HG03039 (cell line): ENCODE data around the gene TERB1.
A peak's percentile ranks its signal among the peaks of the same experiment; 100 is the strongest.
"Not testable (repeated sequence)": the region's sequence is repeated elsewhere in the genome, so short reads cannot be mapped to it uniquely, and the experiment has no call there.

Source experiments
- ATAC-seq: cut with Tn5 transposase; IDR thresholded peaks from one replicate; pipeline ENCODE4 v1.9.1; 2021; ENCODE audit warnings: mild to moderate bottlenecking, moderate library complexity; ENCODE audit not compliant: unreplicated experiment

Gene TERB1

DNA sequence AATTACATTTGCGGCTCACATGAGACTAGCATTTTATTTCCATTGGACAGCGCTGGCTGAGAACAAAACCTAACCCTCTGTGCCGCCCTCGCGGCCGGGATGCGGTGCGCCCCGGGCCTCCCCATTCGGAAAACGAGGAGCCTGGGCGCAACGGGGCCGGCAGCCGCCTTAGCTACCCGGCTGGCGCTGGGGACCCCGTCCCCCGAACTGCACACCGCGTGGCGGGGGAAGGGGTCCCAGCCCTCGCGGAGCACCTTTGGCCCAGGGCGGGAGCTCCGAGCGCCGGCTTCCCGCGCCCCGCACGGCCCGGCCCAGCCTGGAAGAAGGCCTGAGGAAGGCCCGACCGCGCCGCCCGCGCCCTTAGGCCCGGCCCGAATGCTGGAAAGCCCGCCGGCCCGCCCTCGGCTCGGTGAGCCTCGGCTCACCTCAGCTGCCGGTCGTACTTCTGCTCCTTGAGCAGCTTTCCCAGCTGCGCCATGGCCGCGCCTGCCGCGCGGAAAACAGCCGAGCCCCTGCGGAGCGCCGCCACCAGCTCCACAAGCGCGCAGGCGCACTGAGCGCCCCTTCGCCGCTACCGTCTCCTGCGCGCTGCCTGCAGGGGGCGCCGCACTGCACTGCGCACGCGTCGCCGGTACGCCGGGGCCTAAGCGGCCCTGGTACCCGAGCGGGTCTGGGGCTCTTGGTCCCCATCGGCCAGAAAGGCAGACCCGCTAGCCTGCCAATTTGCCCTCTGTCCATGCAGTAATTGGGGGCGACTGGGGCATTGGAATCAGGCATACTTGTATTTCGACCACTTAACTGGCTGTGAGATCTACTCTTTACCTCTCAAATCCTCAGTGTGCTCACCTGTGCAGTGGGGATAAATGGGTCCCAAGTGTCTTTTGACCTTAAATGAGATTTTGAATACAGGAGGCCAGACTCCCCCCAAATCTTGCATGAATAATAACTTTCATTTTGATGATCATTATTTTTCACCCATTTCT lies 29.3 kb upstream of the TERB1 start, which contains the start of gene NAE1:
Gene NAE1 (minus strand): TSS at position 555 of the 983 bp plus-strand sequence. CDS start 77 bp downstream, at position 478.
- ATAC-seq = peak; percentile 92

DNA sequence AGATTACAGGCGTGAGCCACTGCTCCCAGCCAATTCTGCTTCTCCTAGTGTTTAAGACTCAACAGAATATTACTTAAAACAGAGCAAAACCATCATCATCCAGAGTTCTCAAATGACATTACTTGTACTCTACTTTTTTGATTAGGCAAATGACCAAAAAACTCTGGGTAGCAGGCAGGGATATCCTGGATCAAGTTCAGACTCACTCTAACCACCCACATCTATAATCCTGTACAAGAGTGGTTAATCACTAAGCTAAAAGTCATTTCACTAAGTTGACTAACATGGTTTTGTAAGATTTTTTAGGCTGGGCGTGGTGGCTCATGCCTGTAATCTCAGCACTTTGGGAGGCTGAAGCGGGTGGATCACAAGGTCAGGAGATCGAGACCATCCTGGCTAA lies 22.6 kb upstream of the TERB1 start:
- no peak for ATAC-seq

DNA sequence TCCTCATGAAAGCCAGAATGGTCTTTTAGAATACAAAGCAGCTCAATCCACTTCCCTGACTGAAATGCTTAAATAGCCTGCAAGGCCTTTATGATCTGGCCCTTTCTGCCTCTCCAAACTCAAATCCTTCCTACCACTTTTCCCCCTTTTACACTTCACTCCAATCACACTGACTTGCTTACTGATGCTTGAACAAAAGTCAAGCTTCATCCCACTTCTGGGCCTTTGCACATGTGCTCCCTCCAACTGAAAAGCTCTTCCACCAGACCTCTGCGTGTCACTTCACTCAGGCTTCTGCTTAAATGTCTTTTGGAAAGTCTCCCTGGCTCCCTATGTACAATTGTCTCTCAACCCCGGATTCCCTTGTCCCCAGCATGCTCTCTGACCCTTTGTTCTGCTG lies 13.3 kb upstream of the TERB1 start:
- no peak for ATAC-seq

DNA sequence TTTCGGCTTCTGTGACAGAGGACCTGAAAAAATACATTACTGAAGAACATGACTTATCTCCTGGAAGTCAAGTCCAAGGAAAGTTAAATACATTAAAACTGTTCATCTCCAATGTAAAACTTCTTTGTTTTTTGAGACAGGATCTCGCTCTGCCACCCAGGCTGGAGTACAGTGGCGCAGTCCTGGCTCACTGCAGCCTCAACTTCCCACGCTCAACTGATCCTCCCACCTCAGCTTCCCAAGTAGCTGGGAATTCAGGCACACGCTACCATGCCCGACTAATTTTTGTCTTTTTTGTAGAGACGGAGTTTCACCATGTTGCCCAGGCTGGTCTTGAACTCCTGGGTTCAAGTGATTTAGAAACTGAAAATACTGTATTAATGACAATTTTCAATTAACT lies 9.7 kb upstream of the TERB1 start:
- ATAC-seq = no peak

DNA sequence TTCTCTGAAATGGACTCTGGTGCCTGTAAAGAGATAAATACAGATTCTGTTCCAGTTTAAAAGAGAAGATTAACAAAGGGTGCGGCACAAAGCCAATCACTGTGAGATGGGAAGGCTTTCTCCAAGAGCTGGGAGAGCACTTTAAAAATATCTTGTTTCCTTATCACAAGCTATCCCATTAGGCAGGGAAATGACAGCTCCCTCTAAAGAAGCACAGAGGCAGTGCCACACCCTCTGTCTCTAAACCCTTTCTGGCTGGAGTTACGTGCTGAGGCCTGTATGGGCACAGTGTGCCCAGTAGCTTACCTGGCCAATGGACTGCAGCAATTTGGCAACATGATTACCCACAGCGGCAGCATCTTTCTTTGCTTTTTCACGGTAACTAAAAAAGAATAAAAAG lies 9.0 kb upstream of the TERB1 start:
- ATAC-seq = no peak

DNA sequence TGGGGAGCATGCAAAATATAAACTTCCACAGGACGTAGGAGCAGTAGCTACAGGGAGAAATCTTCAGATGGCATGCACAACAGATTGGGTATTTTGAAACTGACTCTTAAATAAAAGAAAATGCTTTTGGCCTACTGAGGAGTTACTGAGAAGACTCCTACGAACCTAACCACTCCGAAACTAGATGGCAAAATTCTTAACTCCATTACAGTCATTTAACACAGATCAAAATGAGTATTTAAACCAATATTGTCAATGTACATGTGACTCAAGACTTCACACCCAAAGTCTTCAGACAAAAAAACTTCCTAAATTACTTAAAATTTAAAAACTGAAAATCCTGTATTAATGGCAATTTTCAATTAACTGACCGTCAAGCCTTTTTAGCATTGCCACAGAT lies 8.4 kb upstream of the TERB1 start:
- ATAC-seq = no peak

DNA sequence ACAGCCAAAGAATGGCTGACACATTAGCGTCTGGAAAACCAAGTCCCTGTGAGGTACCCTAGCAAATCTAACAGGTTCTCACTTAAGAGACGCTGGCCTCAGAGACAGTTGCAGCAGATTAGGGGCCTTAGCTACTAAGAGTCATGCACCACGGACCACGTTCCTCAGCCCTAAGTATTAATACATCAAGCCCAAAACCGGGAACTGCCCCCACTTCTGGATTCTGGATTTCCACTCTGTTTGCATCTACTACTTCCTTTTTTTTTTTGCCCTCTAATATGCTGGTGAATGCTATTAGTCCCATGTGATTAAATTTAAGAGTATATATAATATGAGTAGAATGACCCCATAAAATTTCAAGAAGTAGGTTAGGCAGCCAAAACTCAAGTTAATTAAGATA lies 775 bp upstream of the TERB1 start:
- no peak for ATAC-seq

DNA sequence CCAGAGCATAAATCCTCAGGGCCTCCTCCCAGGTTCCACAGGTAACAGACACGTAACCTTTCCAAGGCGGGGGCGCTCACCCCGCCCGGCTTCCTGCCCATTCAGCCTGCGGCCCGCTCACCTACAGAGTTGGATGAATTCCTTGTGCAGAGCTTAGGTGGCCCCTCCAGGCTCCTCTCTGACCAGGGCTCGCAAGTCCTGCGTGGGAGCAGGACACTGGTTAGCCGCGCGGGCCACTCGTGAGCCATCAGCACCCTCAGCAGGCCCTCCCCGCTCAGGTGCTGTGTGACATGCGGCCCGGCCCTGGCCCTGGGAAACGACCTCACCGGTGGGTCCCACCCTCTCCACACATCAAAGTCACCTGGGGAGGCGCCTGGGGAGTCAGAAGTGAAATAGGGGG lies 528 bp downstream of the TERB1 start:
- no peak for ATAC-seq

DNA sequence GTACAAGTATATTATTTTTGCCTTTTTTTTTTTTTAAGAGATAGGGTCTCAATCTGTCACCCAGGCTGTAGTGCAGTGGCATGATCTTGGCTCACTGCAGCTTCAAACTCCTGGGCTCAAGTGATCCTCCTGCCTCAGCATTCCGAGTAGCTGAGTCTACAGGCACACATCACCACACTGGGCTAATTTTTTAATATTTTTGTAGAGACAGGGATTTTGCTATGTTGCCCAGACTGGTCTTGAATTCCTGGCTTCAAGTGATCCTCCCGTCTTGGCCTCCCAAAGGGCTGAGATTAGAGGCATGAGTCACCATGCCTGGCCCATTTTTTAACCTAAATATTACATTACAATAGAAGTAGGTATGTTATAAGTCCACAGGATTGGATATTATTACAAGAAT lies 3.2 kb downstream of the TERB1 start:
- no peak for ATAC-seq

DNA sequence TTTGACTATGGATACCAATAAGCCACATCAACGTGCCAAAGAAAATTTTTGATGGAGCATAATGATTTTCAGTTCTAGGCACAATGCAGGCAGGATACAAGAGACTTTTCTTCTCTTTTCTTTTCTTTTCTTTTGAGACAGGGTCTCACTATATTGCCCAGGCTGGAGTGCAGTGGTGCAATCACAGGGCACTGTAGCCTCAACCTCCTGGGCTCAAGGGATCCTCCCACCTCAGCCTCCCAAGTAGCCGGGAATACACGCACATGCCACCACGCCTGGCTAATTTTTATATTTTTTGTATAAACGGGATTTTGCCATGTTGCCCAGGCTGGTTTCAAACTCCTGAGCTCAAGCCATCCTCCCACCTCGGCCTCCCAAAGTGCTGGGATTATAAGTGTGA lies 7.4 kb downstream of the TERB1 start:
- ATAC-seq = not testable (repeated sequence)

DNA sequence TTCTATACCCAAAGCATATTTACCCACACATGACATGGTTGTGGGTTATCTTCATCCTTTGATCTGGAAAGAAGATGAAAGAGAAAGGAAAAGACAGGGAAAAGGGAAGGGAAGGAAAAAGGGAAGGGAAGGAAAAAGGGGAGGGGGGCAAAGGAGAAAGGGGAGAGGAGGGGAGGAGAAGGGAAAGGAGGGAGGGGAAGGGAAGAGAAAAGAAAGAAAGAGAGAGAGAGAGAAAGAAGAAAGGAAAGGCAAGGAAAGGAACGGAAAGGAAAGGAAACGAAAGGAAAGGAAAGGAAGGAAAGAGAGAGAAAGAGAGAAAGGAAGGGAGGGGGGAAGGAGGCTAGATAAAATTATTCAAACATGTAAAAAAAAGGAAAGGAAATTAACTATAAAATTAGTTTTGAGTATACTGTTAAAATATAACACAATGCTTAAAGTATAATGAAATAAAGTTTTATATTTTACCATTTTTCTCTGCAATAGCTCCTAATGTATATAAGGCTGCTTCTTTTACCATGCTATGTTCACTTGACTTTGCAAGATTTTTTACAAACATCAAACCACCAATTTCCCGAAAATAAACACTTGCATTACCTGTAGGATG lies 11.2 kb downstream of the TERB1 start:
- no peak for ATAC-seq

DNA sequence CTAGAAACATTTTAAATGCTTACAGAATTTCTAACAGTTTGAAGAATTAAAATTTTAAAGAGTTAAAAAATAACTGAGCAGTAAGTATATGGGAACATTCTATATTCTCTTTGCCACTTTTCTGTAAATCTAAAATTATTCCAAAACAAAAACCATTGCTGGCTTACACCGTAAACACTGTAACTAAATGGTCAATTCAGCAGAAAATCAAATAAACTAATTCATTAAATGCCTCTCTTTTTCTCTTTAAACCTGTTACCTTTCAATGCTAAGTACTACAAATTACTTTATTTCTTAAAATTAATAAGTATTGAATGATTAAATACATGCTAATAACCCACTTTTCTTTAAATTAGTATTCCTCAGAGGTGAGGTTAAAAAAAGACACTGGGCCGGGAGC lies 14.0 kb downstream of the TERB1 start:
- ATAC-seq = no peak

DNA sequence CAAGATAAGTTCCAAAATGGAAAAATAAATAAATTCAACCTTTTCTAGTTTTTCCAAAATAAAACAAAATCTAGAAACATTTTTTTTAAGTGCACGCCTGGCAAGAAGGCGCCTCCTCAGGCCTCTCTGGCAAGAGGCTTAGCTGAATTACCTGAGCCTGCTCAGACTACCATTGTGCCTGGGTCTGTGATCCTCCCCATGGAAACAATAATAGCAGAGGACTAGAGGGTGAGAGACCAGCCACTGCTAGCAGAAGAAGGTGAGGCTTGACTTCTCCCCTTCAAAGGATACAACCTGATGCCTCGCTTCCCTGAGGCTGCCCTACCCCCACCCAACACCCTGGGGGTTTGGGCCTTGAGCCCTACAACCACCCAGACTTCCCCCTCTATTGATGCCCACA lies 14.8 kb downstream of the TERB1 start:
- ATAC-seq = no peak

DNA sequence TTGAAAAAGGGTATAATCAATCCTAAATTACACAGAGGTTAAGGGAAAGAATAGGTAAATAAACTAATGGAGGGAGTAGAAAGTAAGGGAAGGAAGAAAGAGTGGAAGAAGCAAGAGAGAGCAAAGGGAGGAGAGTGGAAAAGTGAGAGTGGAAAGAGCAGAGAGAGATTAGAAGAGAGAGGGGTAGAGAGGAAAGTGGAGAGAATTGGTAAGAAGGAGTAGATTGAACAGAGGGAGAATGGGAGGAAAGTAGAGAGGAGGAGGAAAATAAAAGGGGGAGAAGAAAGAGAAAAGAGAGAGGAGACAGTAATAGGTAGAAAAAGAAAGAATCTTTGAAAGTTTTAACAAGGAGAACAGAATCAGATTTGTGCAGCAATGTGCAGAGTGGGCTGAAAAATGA lies 24.9 kb downstream of the TERB1 start:
- no peak for ATAC-seq

DNA sequence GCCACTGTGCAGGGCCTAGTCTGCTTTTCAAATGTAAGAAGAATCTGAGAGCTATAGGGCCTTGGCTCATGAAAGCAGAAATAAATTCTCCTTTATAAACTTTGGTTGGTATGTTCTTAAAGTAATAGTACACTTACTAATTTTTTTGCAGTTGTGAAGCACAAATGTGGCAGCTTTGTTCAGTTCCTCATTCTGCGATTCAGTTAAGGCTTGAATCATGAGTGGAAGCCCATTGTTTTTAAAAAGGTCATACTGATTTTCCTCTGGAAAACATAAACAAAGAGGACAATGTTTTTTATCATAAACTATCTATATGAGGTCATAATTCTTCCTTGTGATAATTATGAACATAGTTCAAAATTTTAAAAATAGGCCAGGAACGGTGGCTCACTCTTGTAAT lies 26.4 kb downstream of the TERB1 start:
- no peak for ATAC-seq

DNA sequence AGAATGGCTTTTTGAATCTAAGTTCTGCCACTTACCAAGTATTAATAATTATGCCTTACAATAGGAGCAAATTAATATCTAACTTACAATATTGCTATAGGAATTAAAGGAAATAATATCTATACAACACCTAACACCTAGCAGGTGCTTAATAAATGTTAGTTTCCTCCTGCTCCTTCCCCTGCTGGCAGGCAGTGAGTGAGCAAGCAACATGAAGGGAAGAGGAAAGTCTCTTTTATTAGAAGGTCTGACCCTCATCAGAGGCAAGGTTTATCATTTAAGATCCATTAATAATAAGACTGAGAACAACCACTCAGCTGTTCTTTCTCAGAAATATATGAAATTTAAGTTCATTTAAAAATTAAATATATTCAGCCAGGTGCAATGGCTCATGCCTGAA lies 43.3 kb downstream of the TERB1 start:
- ATAC-seq = no peak

DNA sequence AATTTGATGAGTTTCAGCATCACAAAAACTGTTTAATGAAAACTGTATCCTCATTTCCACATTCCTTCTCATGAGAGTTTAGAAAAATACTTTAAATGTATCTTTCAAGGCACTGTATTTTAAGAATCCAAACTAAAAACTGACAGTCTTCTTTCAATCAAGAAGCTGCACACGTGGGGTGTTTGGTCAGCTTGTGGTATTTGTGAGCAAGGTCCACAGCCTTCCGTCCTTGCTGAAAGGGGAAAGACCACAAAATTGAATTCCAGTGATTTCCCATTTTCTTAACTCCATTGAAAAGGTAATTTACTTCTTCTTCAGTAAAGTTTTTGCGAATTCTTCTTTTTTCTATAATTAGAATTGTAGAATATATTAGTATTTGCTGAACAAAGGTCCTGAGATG lies 46.6 kb downstream of the TERB1 start:
- ATAC-seq = no peak

DNA sequence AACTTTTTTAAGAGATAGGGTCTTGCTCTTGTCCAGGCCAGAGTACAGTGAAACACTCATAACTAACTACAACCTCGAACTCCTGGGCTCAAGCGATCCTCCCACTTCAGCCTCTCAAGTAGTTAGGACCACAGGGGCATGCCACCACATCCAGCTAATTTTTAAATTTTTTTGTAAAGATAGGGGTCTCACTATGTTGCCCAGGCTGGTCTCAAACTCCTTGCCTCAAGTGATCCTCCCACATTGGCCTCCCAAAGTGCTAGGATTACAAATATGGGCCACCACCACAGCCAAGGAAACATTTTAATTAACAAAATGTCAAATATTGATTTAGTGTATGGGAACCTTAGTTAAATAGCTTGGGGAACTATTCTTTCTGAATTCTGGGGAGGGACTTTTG lies 47.2 kb downstream of the TERB1 start:
- no peak for ATAC-seq

DNA sequence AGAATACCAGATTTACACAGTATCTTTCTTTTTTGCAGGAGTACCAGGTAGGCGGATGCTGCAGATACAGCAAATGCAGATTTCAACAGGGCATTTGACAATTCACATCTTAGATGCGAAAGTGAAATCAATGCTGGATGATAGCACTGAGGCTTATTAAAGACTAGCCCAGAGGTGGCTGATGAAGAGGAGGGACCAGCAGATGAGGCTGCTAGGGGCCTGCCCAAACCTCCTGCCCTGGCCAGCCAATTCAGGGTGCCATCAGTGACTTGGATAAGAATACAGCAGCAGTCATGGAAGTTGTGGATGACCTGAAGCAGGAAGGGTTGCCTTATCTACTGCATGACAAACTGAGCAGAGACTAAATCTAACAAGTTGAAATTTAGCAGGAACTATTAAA lies 48.4 kb downstream of the TERB1 start:
- ATAC-seq = no peak

DNA sequence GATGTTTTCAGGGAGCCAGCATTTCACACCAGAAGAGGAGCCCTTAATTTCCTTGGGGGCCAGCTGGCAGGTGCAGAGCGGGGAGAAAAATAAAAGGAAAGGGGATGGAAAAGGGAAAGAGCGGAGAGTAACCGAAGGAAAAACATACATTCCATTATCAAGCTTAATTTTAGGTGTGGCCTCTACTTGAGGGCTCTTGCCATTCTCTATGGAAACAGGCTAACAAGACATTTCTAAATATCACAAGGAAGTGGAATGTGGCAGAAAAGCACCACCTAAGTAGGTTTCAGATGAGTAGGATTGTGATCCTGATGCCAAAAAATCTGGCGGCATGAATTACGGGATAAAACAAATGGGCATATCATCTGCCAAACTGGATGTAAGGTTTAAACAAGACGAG lies 49.0 kb downstream of the TERB1 start:
- ATAC-seq = no peak

DNA sequence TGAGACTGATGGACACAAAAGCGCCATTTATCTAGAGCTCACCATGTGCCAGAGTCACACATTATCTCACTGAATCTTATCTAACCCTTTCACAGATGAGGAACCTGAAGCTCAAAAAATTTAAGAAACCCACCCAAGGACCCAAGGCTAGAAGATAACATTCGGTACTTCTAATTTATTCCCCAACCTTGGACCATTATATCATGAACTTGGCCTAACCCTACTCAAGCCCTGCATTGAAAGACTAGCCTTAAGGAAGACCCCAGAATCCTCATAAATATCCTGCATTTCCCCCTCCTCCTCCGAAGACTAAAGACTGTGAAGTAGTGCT lies 49.4 kb downstream of the TERB1 start:
- ATAC-seq = no peak

DNA sequence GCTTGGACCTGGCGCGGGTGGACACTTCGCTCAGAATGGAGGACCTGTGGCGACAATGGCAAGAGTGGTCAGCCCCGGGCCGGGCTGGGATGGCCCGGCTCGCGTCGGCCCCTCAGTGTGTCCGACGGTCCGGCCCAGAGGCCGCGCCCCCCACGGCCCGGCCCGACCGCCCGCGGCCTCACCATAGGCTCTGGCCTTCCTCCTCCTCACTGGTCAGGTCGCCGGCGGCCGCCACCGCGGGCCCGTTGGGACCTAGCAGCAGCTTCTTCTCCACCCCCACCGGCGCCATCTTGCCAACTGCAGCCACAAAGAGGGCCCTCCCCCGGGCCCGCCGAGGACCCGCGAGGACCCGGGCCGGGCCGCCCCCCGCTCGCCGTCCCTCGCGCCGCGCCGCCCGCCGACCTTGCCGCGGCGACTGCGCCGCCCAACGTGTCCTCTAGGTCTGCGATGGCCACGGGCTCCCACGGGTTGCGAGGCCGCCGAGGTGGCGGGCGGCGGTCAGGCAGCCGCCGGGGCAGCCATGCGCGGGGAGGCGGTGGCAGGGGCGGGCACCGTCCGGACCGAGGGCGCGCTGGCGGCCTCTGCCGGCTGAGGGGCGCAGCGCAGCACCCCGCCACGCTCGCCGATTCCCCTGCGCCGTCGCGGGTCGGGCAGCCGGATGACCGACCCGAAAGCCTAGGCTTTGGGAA lies 49.9 kb downstream of the TERB1 start, which contains the start of gene DYNC1LI2:
Gene DYNC1LI2 (minus strand): TSS at position 307 of the 689 bp plus-strand sequence. CDS start 18 bp downstream, at position 289.
- peak; percentile 85 for ATAC-seq
